PC-3 (cell line): ENCODE results near the gene RSF1.

Experiments
- CTCF ChIP-seq: fragments of 300-600 bp; sonication (generic); conservative IDR thresholded peaks from 2 replicates; pipeline ENCODE4 v1.5.1; 2017; ENCODE audit warnings: antibody characterized with exemption, low read depth, mild to moderate bottlenecking, low read length
- EZH2phosphoT487 ChIP-seq: fragments of 300-600 bp; sonication (generic); IDR thresholded peaks from 2 replicates; pipeline ENCODE4 v1.6.1; 2018; ENCODE audit warnings: mild to moderate bottlenecking, antibody characterized with exemption, low read length, borderline replicate concordance

DNA sequence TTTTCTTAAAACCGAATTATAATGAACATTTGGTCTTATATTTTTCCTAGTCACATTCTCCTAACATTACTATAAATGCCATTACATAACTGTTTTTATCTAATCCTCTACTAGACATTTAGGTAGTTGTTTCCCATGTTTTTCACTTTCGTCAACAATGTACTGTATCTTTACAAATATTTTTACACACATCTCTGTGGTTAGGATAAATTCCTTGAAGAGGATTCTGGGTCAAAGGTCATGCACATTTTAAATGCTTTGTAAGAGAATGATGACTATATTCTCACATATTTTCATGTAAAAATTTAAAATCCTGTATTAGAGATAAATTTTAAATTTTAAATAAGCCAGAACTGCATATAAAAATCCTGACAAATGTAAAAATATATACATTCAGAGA is 121.6 kb downstream of the RSF1 start:
- TF ChIP-seq CTCF (no peak), EZH2phosphoT487 (no peak)
